OCI-LY3 (cell line): ENCODE data around the gene BANK1.

Experiments used
- H2AFZ ChIP-seq: fragments of 200-600, 300-600 bp; shearing (Covaris generic); 2 replicates; pipeline ENCODE4 v1.6.0; 2014; ENCODE audit warnings: antibody characterized with exemption, low read depth, low read length
- H3K27ac ChIP-seq: fragments of 200-600, 300-600 bp; sonication (generic); 2 replicates; pipeline ENCODE4 v1.5.1; 2014; ENCODE audit warnings: mild to moderate bottlenecking, low read length, moderate library complexity, mixed read lengths
- H3K27me3 ChIP-seq: fragments of 200-600, 300-600 bp; sonication (generic); 2 replicates; pipeline ENCODE4 v1.6.1; 2014; ENCODE audit warnings: low read depth, low read length, mixed read lengths
- H3K36me3 ChIP-seq: fragments of 200-600, 300-600 bp; sonication (generic); replicated peaks from 2 replicates; pipeline ENCODE3; 2014; ENCODE audit warnings: low read depth, low read length, mixed read lengths
- H3K4me1 ChIP-seq: fragments of 300-600, 200-600 bp; sonication (generic); 2 replicates; pipeline ENCODE4 v1.6.1; 2014; ENCODE audit warnings: low read length, mixed read lengths
- H3K4me2 ChIP-seq: fragments of 200-600, 300-600 bp; sonication (generic); 2 replicates; pipeline ENCODE4 v1.6.1; 2014; ENCODE audit warnings: low read length, mixed read lengths
- H3K4me3 ChIP-seq: fragments of 300-600, 200-600 bp; sonication (generic); 2 replicates; pipeline ENCODE4 v1.5.1; 2014; ENCODE audit warnings: antibody characterized with exemption, mild to moderate bottlenecking, low read length, moderate library complexity
- H3K79me2 ChIP-seq: fragments of 300-600, 200-600 bp; shearing (Covaris generic); 2 replicates; pipeline ENCODE4 v1.6.1; 2014; ENCODE audit warnings: mild to moderate bottlenecking, low read length, mixed read lengths
- H3K9ac ChIP-seq: fragments of 300-600, 200-600 bp; shearing (Covaris generic); 2 replicates; pipeline ENCODE4 v1.6.0; 2014; ENCODE audit warnings: mild to moderate bottlenecking, low read length, moderate library complexity
- H3K9me3 ChIP-seq: fragments of 200-600, 300-600 bp; shearing (Covaris generic); 2 replicates; pipeline ENCODE4 v1.6.1; 2014; ENCODE audit warnings: low read length, mixed read lengths; ENCODE audit not compliant: insufficient read depth
- H4K20me1 ChIP-seq: fragments of 200-600, 300-600 bp; sonication (generic); 2 replicates; pipeline ENCODE4 v1.6.1; 2016; ENCODE audit warnings: low read length, mixed read lengths; ENCODE audit not compliant: insufficient read depth
- CTCF ChIP-seq: fragments of 200-600, 300-600 bp; sonication (generic); IDR thresholded peaks from 2 replicates; pipeline ENCODE4 v1.5.1; 2014; ENCODE audit warnings: antibody characterized with exemption, low read length, low read depth
- EZH2phosphoT487 ChIP-seq: fragments of 200-600 bp; shearing (Covaris generic); IDR thresholded peaks from 2 replicates; pipeline ENCODE4 v1.6.1; 2018; ENCODE audit warnings: antibody characterized with exemption, mixed run types, low read depth

BANK1 gene

GRCh38 chr4:101969965-101970364 lies 179.4 kb downstream of the BANK1 start:
- Histone ChIP-seq H3K27me3 (no peaks in the 10 kb centered on the region), H4K20me1 (no peaks in the 10 kb centered on the region), H3K4me2 (no peak overlapping the region), H3K4me3 (no peak overlapping the region), H3K4me1 (peaks cover 10% of the 10 kb centered on the region), H3K79me2 (no peaks in the 10 kb centered on the region), H2AFZ (no peak overlapping the region), H3K27ac (no peak overlapping the region), H3K36me3 (no peaks in the 10 kb centered on the region), H3K9ac (no peak overlapping the region), H3K9me3 (no peaks in the 10 kb centered on the region)
- no peak for TF ChIP-seq CTCF
- TF ChIP-seq EZH2phosphoT487, result no peak

DNA sequence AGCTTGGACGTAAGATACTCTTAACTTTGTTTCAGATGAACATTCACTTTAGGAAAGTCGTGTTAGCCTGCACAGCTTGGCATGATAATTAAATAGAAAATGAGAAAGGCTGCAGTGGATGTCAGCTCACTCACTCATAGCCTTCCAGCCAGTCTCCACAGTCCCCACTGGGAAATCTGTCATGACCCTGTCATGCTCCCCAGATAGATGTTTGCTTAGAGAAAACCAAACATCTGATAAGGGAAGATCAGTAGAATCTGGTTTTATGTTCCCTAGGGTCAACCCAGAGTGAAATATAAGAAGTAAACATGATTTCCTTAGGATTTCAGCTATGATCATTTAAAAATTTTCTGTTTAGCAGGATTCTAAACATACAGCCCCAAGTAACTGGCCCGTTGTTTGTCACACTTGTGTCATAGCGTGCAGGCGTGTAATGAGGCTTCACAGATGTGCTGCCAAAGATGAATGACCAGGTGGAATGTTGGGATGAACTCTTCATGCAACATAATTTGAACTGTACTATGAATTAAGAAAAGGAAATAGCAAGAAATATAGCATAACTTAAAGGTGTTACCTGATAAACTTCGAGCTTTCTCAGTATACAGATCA lies 180.1 kb downstream of the BANK1 start:
- Histone ChIP-seq H3K4me1 (peaks cover 10% of the 10 kb centered on the region), H3K4me3 (no peak overlapping the region), H3K27ac (no peak overlapping the region), H3K79me2 (no peaks in the 10 kb centered on the region), H3K9me3 (no peaks in the 10 kb centered on the region), H4K20me1 (no peaks in the 10 kb centered on the region), H3K36me3 (no peaks in the 10 kb centered on the region), H3K27me3 (no peaks in the 10 kb centered on the region), H3K4me2 (no peak overlapping the region), H2AFZ (no peak overlapping the region), H3K9ac (no peak overlapping the region)
- TF ChIP-seq EZH2phosphoT487 (no peak), CTCF (no peak)

DNA sequence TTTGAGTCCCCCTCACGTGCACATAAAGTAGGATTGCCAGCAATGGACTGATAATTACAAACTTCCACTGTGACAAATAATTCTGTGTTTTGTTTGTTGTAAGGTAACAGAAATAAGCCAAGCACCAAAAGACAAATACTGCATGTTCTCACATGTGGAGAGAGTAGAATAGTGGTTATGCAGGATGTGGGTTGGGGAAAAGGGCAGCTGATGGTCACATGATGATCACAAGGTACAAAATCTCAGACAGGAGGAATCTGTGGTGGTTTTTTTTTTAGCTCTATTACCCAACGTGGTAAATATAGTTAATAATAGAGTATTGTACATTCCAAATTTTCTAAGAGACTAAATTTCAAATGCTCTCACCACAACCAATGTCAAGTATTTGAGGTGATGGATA lies 182.3 kb downstream of the BANK1 start:
- Histone ChIP-seq H4K20me1 (no peaks in the 10 kb centered on the region), H3K4me1 (peaks cover 5% of the 10 kb centered on the region), H3K36me3 (no peaks in the 10 kb centered on the region), H3K4me3 (no peak overlapping the region), H3K9ac (no peak overlapping the region), H3K4me2 (no peak overlapping the region), H3K9me3 (no peaks in the 10 kb centered on the region), H3K27ac (no peak overlapping the region), H3K27me3 (no peaks in the 10 kb centered on the region), H3K79me2 (no peaks in the 10 kb centered on the region), H2AFZ (no peak overlapping the region)
- TF ChIP-seq EZH2phosphoT487, result no peak
- TF ChIP-seq CTCF, result no peak

DNA sequence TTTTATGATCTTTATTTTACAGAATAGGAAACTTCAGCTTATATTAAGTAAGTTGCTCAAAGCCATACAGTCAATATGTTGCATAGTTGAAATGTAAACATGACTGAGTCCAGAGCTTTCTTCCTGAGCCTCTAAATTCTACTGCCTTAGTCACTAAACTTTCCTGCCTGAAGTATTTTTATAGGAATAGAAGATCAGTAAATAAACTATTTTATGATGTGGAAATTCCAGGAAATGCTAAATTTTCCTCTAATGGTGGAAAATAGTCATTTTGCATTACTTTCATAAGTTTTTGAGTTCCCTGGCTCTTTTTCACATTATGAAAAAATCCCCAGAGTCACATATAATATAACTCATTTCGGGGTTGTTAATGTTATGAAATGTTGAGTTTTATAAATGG lies 182.8 kb downstream of the BANK1 start:
- Histone ChIP-seq H3K9me3 (no peaks in the 10 kb centered on the region), H2AFZ (no peak overlapping the region), H3K4me3 (no peak overlapping the region), H3K27me3 (no peaks in the 10 kb centered on the region), H4K20me1 (no peaks in the 10 kb centered on the region), H3K79me2 (no peaks in the 10 kb centered on the region), H3K4me2 (no peak overlapping the region), H3K9ac (no peak overlapping the region), H3K4me1 (peaks cover 3% of the 10 kb centered on the region; the same call in 1 of the 2 replicates), H3K36me3 (no peaks in the 10 kb centered on the region), H3K27ac (no peak overlapping the region)
- TF ChIP-seq EZH2phosphoT487 (no peak), CTCF (no peak)
